Loucy (cell line): ENCODE results near the gene ENPP1.

ENCODE experiments used
- H2AFZ ChIP-seq: fragments of 200-600 bp; sonication (generic); 2 replicates; pipeline ENCODE4 v1.6.0; 2016; ENCODE audit warnings: antibody characterized with exemption, mild to moderate bottlenecking, low read length, moderate library complexity
- H3F3A ChIP-seq: fragments of 200-600 bp; 2 replicates; pipeline ENCODE4 v1.6.0; 2016; ENCODE audit warnings: antibody characterized with exemption, low read depth, mild to moderate bottlenecking
- H3K27me3 ChIP-seq: fragments of 200-600 bp; sonication (generic); 2 replicates; pipeline ENCODE4 v1.6.1; 2014; ENCODE audit warnings: low read length, mild to moderate bottlenecking; ENCODE audit not compliant: insufficient read depth, poor library complexity, severe bottlenecking
- H3K36me3 ChIP-seq: fragments of 200-600 bp; sonication (generic); 2 replicates; pipeline ENCODE4 v1.6.1; 2016; ENCODE audit warnings: low read length; ENCODE audit not compliant: insufficient read depth
- H3K4me1 ChIP-seq: fragments of 200-600 bp; sonication (generic); 2 replicates; pipeline ENCODE4 v1.5.1; 2014; ENCODE audit warnings: low read length, mild to moderate bottlenecking; ENCODE audit not compliant: insufficient read depth, poor library complexity, severe bottlenecking
- H3K4me2 ChIP-seq: fragments of 200-600 bp; sonication (generic); 2 replicates; pipeline ENCODE4 v1.6.0; 2014; ENCODE audit warnings: antibody characterized with exemption, low read length, low read depth, mild to moderate bottlenecking; ENCODE audit not compliant: poor library complexity, severe bottlenecking
- H3K4me3 ChIP-seq: fragments of 200-600 bp; sonication (generic); 2 replicates; pipeline ENCODE4 v1.5.1; 2014; ENCODE audit warnings: low read length, mild to moderate bottlenecking, mixed read lengths; ENCODE audit not compliant: poor library complexity, severe bottlenecking
- H3K79me2 ChIP-seq: fragments of 200-600 bp; sonication (generic); 2 replicates; pipeline ENCODE4 v1.6.1; 2014; ENCODE audit warnings: low read length; ENCODE audit not compliant: insufficient read depth
- H3K9ac ChIP-seq: fragments of 200-600 bp; sonication (generic); 2 replicates; pipeline ENCODE4 v1.6.0; 2014; ENCODE audit warnings: mild to moderate bottlenecking, low read depth, low read length, moderate library complexity; ENCODE audit not compliant: poor library complexity, severe bottlenecking
- H3K9me2 ChIP-seq: fragments of 200-600 bp; sonication (generic); replicated peaks from 2 replicates; pipeline ENCODE4 v1.6.1; 2016; ENCODE audit warnings: low read depth, low read length, mixed read lengths
- H3K9me3 ChIP-seq: fragments of 200-600 bp; sonication (generic); 2 replicates; pipeline ENCODE4 v1.6.1; 2014; ENCODE audit warnings: mild to moderate bottlenecking, antibody characterized with exemption, low read length, low read depth; ENCODE audit not compliant: insufficient read depth
- H4K20me1 ChIP-seq: fragments of 200-600 bp; sonication (generic); 2 replicates; pipeline ENCODE4 v1.6.0; 2014; ENCODE audit warnings: antibody characterized with exemption, low read length, mild to moderate bottlenecking; ENCODE audit not compliant: insufficient read depth, poor library complexity, severe bottlenecking
- EZH2phosphoT487 ChIP-seq: fragments of 200-600 bp; IDR thresholded peaks from 2 replicates; pipeline ENCODE4 v1.6.1; 2018; ENCODE audit warnings: antibody characterized with exemption, mild to moderate bottlenecking, moderate library complexity, borderline replicate concordance
- TF ChIP-seq, protein P1 (sequence below): fragments of 200-600 bp; sonication (generic); conservative IDR thresholded peaks from 2 replicates; pipeline ENCODE4 v1.5.1; 2014; ENCODE audit warnings: mild to moderate bottlenecking, antibody characterized with exemption, low read length

ENPP1 gene

DNA sequence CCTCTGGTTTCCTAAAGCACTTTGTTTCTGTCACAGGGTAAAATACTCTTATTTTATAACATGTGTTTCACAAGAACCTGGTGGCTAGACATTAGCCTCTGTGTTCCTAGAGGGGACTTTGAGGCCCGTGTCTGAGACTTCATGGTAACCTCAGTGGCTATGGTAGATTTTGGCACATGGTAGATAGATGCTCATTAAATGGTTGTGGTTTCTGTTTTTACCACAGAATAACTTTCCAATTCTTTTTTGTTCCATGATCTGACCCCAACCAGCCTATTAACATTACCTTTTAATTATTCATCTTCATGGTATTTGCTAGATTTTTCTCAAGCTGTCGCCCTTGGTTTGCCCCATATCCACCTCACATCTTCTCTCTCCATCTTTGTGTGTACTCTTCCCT lies 109.0 kb downstream of the ENPP1 start:
- no peaks in the 10 kb centered on the region for H3K36me3 ChIP-seq
- no peak overlapping the region for H3K9ac ChIP-seq
- peak overlapping the region; percentile 61 for H3K4me2 ChIP-seq
- H3K4me3 ChIP-seq: no peak overlapping the region
- TF ChIP-seq EZH2phosphoT487: no peak
- TF ChIP-seq, protein P1, sequence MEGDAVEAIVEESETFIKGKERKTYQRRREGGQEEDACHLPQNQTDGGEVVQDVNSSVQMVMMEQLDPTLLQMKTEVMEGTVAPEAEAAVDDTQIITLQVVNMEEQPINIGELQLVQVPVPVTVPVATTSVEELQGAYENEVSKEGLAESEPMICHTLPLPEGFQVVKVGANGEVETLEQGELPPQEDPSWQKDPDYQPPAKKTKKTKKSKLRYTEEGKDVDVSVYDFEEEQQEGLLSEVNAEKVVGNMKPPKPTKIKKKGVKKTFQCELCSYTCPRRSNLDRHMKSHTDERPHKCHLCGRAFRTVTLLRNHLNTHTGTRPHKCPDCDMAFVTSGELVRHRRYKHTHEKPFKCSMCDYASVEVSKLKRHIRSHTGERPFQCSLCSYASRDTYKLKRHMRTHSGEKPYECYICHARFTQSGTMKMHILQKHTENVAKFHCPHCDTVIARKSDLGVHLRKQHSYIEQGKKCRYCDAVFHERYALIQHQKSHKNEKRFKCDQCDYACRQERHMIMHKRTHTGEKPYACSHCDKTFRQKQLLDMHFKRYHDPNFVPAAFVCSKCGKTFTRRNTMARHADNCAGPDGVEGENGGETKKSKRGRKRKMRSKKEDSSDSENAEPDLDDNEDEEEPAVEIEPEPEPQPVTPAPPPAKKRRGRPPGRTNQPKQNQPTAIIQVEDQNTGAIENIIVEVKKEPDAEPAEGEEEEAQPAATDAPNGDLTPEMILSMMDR: no peak
- H3K27me3 ChIP-seq: peaks cover 56% of the 10 kb centered on the region
- H3K4me1 ChIP-seq: peaks cover 18% of the 10 kb centered on the region
- no peaks in the 10 kb centered on the region for H3K9me2 ChIP-seq
- no peaks in the 10 kb centered on the region for H4K20me1 ChIP-seq
- H3F3A ChIP-seq: no peaks in the 10 kb centered on the region
- H3K79me2 ChIP-seq: no peaks in the 10 kb centered on the region
- no peaks in the 10 kb centered on the region for H3K9me3 ChIP-seq
- H2AFZ ChIP-seq: no peak overlapping the region

DNA sequence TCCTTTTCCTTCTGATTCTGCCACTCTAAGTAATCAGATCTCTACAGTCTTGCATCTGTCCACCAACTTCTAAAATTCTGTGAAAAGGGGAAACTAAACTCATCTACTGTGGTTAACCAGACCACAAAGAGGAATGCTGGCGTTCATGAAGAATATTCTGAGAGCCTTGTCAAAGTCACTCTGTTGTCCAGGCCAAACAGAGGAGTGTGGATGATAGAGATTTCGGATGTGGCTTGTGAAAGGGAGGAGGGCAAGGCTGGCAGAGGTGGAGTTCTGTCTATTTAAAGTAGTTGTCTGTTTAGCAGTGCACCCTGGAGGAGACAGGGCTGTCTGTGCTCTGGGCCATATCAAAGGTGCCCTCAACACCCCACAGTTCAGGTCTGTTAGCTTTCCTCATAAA lies 109.5 kb downstream of the ENPP1 start:
- Histone ChIP-seq H2AFZ (no peak overlapping the region), H4K20me1 (no peaks in the 10 kb centered on the region), H3K4me1 (peaks cover 18% of the 10 kb centered on the region), H3K4me2 (peak overlapping the region; percentile 61), H3K9ac (no peak overlapping the region), H3K79me2 (no peaks in the 10 kb centered on the region), H3K9me3 (no peaks in the 10 kb centered on the region), H3F3A (no peaks in the 10 kb centered on the region), H3K36me3 (no peaks in the 10 kb centered on the region), H3K27me3 (peaks cover 52% of the 10 kb centered on the region), H3K9me2 (no peaks in the 10 kb centered on the region), H3K4me3 (peak overlapping the region; percentile 15)
- TF ChIP-seq EZH2phosphoT487: no peak
- TF ChIP-seq, protein P1: no peak

DNA sequence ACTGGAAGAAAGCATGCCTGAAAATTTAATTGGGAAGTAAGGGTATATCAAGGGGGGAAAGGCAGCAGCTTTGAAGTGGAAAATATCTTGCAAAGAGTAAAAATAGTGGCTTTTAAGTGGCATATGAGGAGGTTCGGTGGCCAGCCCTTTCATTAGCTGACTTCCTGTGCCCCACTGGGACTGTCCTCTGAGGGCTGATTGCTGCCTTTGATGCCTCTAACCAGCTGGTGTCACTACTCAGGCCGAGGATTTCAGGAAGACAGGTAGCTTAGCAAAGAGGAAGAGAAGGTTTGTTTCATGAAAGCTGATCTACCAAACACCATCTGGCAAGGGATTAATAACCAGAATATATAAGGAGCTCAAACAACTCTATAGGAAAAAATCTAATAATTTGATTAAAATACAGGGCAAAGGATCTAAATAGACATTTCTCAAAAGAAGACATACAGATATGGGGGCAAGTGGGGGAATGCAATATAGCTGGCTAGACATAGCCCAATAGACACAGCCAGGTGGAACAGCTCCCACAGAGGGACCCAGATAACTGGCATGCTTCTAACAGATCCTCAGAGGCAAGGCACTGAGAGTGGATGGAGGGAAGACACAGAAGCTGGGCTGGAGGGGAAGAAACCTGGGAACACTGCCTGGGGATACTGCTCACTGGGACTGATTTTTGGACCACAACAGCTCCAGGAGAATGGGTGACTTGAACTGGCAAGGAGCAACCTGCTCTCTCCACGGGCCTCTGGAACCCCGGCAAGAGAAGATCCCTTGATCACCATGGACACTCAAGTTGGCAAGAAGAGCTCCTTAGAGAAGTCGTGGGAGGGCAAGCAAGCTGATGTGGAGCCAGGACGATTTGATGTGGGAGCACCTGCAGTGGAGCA lies 110.2 kb downstream of the ENPP1 start:
- Histone ChIP-seq H3K4me2 (peak overlapping the region; percentile 61), H3K79me2 (no peaks in the 10 kb centered on the region), H2AFZ (no peak overlapping the region), H3K9ac (no peak overlapping the region), H3K36me3 (no peaks in the 10 kb centered on the region), H3F3A (no peaks in the 10 kb centered on the region), H3K4me3 (peak overlapping the region; percentile 15), H3K27me3 (peaks cover 45% of the 10 kb centered on the region), H3K9me2 (no peaks in the 10 kb centered on the region), H3K9me3 (no peaks in the 10 kb centered on the region), H3K4me1 (peaks cover 18% of the 10 kb centered on the region), H4K20me1 (no peaks in the 10 kb centered on the region)
- TF ChIP-seq, protein P1: no peak
- no peak for TF ChIP-seq EZH2phosphoT487
